Omental fat pad (tissue), 4 donors: ENCODE data around the gene TXNDC2. TPM values are rescaled to one million over a fixed set of nuclear protein-coding genes. Genes with fewer than 3 reads are reported as not detected.
"Not testable (repeated sequence)": the region's sequence is repeated elsewhere in the genome, so short reads cannot be mapped to it uniquely, and the experiment has no call there.

Experiments
- ATAC-seq: fragments of 150-250 bp; one replicate; pipeline ENCODE4 v1.9.1; 2016; ENCODE audit warnings: mild to moderate bottlenecking, moderate library complexity; ENCODE audit not compliant: low FRiP score
- DNase-seq: peaks from one replicate; pipeline ENCODE4 v3.0.0-alpha.2; 2019; ENCODE audit warnings: low spot score
- CTCF ChIP-seq, 3 donors: fragments of 450-650 bp; IDR thresholded peaks; one replicate each; pipeline ENCODE4 v1.5.1; 2016 to 2017; ENCODE audit warnings: antibody characterized with exemption in 3 of 3, mild to moderate bottlenecking in 3 of 3, moderate library complexity in 2 of 3
- total RNA-seq, 4 donors: library from RNA; depleted of rRNA; stranded (reverse); fragments of >200 nt; gene quantifications; one replicate each; pipeline ENCODE4 v1.1.0, GENCODE V29; 2016

TXNDC2 gene
- total RNA-seq, 4 donors from 2014 or later, result 0.24 to 0.44 TPM; not detected in 2

DNA sequence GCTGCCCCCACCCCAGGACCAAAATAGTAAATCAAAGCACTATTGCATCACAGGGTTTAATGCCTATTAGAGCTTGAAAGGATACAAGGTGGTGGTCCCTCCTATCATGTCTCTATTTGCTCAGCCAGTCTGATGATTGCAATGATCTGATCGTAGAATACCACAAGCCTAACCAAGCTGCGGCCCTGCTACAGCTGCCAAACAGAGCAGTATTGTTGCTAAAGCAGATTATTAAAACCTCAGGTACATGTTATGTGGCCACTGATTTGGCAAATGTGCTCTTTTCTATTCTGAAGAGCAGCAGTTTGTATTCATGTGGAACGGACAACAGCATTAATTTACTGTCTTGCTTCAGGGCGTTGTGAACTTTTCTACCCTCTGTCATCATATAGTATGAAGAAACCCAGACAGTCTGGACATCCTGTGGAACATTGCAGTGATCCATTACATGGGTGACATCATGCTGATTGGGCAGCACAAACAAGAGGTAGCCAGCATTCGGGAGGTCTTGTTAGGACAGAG is 19.7 kb downstream of the TXNDC2 start:
- ATAC-seq, result no peak

GRCh38 chr18:9906481-9906880 is 20.7 kb downstream of the TXNDC2 start:
- ATAC-seq (no peak), DNase-seq (no peak)
- no peak for TF ChIP-seq CTCF (IDR thresholded peaks at IDR 0.05)

More for the DNA sequence above, 19.7 kb downstream of the TXNDC2 start:
- no peak for DNase-seq
- no peak for TF ChIP-seq CTCF (IDR thresholded peaks at IDR 0.05)

DNA sequence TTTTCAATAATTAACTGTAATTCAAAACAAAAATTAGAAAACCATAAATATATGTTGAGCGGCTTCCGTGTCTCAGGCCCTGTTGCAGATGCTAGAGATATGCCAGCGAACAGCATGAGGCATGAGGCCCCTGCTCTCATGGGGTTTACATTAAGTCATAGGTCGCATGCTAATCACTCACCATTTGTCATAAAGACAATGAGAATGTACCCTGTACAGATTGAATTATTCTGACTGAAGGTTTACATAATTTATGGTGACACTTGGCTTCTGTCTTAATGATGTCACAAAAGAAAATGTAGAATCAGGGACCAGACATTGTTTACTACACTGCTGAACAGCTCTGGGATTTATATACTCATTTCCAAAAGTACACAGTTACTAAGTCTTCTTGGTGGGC is 22.1 kb downstream of the TXNDC2 start:
- ATAC-seq (no peak), DNase-seq (no peak)
- TF ChIP-seq CTCF (IDR thresholded peaks at IDR 0.05), result no peak

DNA sequence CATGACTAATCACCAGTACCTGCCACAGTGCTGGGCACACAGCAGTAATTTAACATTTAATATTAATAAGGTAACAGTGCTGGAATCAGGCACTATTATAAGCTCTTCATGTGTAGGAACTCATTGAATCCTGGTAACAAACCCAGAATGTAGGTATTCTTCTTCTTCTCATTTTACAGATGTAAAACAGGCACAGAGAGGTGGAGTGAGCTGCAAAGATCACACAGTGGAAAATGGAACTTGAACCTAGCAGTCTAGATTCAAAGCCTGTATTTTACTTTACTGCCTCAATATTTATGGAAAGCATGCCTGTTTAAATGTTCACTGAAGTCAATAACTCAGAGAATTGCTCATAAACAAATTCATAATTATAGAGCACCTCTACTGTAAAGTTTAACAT is 24.3 kb downstream of the TXNDC2 start:
- ATAC-seq (no peak), DNase-seq (no peak)
- TF ChIP-seq CTCF (IDR thresholded peaks at IDR 0.05), result no peak

- TF ChIP-seq CTCF (IDR thresholded peaks at IDR 0.05), result no peak
- ATAC-seq (no peak), DNase-seq (no peak)
Measured at GRCh38 chr18:9910661-9911060, 24.9 kb downstream of the TXNDC2 start.

DNA sequence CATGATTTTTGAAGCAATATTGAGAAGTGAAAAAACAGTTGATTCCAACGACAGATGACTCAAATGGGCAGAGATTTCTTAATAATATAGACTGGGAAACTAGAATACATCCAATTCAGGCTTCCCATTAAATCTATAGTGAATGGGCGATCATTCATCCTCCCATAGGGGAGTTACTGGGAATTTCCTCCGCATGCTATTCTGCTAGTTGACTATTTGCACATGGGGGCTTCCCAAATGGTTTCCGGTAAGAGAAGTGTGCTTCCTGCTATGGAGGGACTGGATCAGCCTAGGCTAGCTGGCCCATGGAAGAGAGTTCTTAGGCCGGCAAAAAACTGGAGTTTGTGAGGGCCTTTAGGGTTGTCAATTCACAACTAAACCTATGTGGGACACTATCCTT is 25.5 kb downstream of the TXNDC2 start:
- DNase-seq, result no peak
- no peak for TF ChIP-seq CTCF (IDR thresholded peaks at IDR 0.05)

DNA sequence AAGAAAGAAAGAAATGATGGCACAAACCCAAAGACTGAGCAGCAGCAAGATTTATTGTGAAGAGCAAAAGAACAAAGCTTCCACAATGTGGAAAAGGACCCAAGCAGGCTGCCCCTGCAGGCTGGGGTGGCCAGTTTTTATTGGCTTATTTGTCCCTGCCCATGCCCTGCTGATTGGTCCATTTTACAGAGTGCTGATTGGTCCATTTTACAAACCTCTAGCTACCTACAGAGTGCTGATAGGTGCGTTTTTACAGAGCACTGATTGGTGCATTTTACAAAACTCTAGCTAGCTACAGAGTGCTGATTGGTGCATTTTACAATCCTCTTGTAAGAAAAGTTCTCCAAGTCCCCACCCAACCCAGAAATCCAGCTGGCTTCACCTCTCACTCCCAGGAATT is 26.5 kb downstream of the TXNDC2 start:
- ATAC-seq, DNase-seq: not testable (repeated sequence)

More for the DNA sequence above, 25.5 kb downstream of the TXNDC2 start:
- no peak for ATAC-seq

DNA sequence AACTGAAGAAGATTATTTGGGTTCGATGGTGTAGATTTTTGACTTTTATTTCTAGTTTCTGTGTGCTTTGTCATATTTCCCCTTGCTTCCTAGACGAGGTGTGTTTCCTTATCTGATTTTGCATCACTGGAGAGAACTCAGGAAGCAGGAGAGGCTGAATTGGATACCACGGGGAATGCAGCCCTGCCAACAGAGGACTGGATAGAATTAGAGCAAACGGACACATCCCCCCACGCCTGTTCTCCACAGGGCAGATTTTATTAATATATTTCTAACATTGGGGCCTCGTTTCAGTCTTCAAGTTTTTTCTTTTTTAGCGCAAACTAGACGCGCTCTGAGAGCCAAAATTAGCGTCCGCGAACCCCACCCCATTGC is 27.4 kb downstream of the TXNDC2 start:
- no peak for DNase-seq
- no peak for TF ChIP-seq CTCF (IDR thresholded peaks at IDR 0.05)
- no peak for ATAC-seq
